ENCODE results near the gene DGKG.
A peak's percentile ranks its signal among the peaks of the same experiment; 100 is the strongest.

The DGKG gene

DNA sequence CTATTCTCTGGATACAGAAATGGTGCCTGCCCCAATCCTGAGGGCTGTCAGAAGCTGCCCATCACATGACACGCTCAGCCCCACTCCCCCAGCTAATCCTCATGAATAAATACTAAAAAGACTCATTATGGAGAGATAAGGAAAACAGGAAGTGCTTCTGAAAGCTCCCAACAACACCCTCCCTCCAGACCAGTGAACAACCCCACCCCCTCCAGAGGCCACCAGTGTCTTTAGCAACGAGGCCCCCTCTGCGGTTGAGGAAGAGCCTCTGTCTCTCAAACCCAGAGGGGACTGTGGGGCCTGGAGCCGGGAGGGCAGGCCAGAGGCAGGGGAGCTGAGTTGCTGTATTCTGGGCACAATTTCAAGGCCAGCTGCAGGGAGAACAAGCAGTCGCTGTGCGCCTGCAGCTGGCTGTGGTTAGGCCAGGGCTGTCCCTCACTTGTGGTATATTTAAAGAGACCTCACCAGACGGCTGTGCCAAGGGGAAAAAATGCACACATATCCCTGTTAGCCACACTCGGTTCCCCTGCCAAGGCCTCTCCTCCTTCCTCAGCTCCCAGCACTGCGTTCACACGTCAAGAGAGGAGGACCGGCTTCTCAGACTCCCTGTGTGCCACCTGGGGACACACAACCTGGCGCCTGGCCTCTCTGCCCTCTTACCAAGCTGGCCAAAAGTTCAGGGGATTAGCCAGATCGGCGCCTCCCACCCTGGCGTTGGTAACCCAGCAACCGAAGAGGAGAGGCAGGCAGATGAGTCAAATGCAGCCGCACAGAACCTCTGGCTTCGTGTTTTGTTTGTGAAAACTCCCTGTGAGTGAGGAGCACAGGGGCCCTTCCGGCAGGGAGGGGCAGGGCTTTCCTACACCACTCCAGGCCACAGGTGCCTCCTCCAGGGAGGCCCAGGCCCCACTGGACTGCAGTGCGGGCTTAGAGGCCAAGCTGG lies 152.0 kb downstream of the DGKG start:
- peak; percentile 86 for DNase-seq (ENCODE audit: low spot score)

DNA sequence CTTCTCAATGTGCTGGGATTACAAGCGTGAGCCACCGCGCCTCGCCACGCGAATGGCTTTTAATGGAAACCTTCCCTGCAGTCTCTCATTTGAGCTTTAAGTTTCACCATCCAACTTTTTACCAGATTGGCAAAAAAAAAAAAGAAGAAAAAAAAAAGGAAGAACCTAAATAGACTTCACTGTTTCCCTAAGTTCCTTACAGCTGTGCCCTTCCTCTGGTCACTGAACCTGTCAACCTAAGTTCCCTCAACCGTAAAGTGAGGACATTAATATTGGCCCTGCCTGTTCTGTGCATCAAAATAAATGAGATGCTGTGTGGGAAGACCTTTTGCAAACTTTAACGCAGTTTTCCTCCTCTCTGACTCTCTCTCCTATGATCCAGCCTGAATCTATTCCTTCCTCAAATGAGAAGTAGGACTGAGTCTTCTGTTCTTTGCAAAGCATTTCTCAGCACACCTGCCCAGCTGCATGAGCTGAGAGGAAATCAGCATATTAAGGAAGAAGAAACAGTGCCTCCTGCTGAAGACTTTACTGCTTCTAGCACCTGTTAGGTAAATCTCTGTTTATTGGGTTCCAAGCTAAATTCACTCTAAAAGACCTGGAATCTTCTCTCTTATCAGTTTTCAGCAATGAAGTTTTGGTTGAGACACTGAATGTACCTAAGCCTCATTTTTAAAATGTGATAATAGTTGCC lies 153.6 kb downstream of the DGKG start:
- DNase-seq (ENCODE audit: low spot score) = no peak

DNA sequence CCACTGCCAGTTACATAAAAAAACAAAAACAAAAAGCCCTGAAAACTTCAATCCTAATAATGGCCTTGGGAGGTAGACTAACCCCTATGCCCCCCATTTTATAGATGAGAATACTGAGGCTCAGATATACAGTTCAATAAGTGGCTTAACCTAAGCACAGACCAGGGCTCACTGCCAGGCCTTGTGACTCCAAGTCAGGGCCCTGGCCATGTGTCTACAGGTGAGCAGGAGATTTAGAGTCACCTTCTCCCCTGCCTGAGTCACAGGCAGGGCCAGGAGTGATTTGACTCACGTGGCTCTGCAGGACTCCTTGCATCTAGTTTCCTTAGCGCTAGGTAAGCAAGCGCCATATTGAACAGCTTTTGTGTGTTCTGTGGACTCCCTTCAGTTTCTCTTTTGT lies 154.5 kb downstream of the DGKG start:
- DNase-seq (ENCODE audit: low spot score) = no peak

DNA sequence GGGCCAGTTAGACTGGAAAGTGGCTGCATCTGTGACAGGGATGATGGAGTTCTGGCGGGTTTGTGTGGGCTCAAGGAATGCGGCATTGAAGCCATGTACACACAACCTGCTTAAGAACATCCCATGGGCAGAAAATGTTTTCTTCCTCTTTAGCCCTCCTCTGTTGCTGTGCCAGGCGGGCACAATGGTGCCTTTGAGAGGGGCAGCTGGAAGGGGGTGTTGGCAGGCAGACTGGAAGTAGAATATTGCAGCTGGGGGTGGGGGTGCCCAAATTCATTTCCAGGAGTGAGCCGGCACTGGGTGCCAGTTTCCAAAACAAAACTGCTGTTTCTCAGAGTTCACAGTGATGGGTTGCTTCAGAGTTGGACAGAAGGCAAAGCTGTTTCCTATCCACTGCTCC lies 161.3 kb downstream of the DGKG start:
- DNase-seq (ENCODE audit: low spot score) = no peak

DNA sequence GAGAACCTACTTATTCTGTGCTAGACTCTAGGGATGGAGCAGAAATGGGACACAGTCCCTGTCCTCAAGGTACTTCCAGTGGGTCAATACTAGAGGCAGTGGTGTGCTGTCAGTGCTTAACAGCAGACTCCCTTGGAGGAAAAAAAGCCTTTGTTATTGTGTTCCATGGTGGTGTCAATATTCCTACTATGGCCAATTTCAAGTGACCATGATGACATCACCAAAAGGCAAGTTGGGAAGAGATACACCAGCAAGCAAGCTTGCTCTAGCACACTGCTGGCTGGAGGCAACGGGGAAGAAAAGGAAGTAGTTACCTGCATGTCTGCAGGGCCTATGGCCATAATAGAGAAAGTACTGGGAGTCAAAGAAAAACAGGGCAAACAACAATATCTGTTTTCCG lies 163.6 kb downstream of the DGKG start:
- DNase-seq (ENCODE audit: low spot score) = no peak

DNA sequence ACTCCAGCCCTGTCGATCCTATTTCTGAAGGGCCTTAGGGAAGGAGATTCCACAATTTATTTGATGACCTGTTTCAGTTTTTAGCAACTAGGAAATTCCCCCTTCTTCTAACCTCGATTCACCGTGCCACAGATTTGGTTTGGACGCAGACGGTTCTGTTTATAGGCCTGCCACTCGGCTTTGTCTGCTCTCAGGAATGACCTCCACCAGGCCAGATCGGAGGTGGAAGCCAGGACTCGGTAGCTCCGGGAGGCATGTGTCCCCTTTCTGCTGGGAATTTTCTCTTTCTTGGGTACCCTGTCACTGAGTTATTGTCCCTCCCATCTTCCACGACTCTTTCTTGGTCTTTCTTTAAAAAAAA lies 167.6 kb downstream of the DGKG start:
- no peak for DNase-seq (ENCODE audit: low spot score)

DNA sequence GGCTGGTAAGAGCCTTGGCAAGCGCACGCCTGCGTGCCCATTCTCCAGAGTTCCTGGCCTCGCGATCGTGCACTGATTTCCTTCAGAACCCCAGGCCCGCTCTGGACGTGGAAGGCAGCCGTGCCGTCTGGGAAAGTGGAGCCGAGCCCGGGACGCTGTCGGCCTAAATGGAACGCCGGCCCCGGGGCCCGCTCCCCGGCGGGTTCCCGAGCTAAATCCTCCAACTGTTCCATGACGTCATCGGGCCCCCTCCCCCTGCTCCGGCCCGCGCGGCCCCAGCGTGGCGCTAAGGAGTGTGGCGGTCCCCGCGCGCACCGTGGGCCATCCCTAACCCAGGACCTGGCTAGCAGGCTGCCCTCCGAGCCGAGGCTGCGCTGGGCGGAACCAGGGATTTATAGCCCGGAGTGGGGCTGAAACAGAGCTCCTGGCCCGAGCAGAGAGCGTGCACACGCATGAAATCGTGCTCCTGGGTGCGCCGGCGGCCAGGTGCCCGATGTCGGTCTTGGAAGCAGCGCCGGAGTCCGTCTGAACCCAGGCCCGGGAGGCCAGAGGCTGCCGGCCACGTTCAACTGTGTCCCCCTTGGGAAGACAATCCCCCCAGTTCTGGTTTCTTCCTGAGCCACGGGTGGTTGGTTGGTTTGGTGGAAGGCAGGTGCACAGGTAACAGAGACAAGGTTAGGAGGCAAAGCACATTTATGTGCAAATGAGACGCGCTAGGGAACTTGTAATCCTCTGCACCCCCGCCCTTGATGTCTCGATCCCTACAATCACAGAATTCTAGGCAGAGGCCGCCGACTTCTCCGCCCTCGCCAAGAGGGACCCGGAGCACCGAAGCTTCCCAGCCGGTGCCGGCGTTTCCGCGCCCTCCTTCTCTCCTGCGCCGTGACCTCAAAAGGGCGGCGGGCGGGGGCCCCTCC lies 168.2 kb downstream of the DGKG start:
- DNase-seq (ENCODE audit: low spot score) = peak; percentile 74

DNA sequence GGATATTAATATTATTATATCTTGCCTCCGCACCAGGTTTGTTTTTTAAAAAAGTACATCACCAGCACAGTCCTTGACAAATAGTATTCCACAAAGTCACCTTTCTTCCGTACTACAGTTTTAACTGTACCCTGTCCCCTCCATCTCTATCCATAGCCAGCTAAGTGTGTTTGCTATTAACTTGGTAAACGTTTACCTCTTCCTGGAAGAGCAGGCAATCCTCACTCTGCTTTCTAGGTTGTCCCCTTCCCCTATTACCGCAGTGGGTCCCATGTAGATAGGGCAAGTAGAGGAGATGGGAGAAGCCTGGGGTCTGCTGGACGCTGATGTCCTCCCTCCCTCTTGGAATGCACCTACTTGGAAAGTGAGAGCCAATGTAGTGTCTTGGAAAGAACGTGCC lies 169.2 kb downstream of the DGKG start:
- no peak for DNase-seq (ENCODE audit: low spot score)

DNA sequence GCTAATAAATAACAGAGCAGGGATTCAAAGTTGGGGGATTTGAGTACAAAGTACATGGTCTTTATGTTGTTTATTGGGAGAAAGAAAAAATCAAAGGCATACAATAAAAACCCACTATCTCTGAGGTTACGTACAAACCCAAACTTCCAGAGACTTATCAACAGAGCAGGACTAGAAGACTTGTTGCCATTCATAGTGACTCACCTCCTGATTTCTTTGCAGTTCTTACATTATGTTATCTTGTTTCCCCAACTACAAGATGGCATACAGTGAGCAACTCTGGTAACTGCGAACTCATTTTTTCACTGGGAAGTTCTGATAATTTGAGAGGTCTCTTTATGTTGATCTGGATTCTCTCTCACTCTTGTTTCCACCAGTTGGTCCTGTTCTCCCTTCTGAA lies 172.5 kb downstream of the DGKG start:
- no peak for DNase-seq (ENCODE audit: low spot score)

DNA sequence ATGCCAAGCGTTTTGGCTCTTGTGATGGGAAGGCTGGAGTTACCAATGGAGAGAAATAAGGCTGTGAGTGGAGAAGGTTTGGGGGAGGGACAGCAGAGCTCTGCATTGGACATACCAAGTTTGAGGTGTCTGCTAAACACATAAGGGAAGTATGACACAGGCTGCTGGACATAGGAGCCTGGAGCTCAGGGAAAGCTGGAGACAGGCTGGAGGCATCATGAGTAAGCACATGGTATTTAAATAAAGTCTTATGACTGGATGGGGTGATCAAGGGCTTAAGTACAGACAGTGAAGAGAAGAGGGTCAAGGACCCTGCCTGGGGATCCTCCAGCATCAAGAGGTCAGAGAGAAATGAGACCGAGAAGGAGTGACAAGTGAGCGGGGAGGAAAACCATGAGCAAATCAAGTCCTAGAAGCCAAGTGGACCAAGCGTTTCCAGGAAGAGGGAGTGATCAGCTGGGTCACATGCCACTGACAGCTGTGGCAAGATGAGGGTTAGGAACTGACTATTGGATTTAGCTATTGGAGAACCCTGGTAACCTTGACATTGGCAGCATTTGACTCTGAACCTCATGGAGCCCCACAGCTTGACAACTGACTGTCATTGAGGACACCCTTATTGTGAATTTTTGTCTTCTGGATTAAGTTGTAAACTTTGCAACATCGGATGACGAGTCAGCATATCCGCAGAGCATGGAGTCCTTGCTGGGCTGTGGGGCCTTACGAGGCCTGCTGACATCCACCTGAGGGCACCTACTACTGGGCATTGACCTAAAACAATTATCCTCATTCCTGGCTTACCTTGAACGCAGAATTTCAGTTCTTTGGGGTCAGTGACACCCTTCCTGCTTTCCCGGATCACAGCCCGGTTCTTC lies 174.4 kb downstream of the DGKG start:
- DNase-seq (ENCODE audit: low spot score) = no peak

DNA sequence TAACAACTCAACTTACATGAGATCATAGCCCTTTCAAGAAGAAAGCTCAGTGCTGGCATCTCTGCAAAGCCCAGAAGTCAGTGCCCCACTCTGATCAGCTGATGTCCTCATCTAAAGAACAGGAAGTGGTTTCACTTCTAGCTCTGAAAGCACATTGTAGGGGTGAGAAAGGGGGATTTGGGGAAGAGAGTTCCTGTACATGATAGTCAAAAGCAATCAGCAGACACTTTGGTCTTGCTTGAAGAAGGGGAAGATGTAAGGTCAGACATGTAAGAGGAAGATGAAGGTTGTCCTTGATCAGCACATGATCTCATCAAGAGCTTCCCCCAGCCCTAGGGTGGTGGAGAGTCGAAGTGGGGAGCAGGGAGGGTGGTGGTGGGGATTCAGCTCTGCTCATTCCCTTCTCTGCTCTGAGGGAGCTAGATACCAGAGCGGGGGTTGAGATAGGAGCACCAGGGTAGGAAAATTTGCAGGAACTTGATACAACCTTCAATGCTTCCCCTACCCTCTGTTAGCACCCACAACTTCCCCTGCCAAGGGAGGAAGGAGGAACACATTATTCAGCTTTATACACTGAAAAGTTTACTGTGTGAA lies 176.7 kb downstream of the DGKG start:
- no peak for DNase-seq (ENCODE audit: low spot score)

DNA sequence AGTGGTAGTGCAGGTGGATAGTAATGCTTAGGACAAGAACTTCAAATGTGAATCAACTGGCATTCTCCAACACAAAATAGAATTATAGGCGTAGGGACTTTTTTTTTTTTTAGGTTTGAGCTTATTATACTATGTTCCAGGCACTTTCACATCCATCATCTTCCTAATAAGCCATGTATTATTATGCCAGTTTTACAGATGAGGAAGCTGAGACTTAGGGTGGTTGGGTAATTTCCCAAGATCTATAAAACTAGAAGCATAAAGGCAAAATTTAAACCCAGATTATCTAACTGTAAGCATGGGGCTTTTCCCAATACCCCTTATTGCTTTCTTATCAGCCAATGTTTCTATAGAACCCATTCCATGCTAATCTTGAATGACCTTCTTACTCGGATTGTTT lies 178.0 kb downstream of the DGKG start:
- no peak for DNase-seq (ENCODE audit: low spot score)

DNA sequence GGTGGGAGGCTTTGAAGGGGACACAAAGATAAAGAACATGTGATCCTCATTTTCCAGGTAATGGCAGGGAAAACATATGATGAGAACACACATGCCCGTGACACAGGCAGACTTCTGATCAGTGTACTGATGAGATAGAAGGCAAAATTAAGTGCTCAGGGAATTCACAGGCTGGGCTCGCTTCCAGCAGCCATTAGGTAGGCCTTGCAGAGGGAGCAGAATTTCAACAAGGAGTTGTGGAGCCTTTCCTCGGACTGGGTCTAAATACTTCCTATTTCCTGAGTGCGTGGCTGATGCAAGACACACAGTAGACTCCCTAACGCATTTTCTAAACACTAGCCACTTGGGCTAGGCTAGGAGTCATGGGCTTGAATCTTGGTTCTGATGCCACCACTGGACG lies 179.2 kb downstream of the DGKG start:
- no peak for DNase-seq (ENCODE audit: low spot score)

DNA sequence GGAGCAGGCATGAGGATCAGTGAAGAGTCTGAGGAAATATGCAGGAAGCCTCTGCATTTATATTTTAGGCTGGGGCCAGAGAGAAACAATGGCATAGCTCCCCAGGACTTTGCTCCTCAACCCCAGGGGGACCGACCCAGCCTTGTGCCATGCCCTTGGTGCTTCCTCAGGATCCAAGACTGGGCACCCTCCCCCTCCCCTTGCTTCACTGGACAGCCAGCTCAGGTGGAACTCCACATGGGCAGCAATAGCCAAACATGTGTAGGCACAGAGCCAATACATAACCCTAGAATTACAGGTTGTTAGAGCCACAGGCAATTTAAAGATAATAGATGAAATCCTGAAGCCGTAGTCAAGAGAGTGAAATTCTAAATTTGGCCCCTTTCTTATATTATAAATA lies 180.1 kb downstream of the DGKG start:
- no peak for DNase-seq (ENCODE audit: low spot score)

DNA sequence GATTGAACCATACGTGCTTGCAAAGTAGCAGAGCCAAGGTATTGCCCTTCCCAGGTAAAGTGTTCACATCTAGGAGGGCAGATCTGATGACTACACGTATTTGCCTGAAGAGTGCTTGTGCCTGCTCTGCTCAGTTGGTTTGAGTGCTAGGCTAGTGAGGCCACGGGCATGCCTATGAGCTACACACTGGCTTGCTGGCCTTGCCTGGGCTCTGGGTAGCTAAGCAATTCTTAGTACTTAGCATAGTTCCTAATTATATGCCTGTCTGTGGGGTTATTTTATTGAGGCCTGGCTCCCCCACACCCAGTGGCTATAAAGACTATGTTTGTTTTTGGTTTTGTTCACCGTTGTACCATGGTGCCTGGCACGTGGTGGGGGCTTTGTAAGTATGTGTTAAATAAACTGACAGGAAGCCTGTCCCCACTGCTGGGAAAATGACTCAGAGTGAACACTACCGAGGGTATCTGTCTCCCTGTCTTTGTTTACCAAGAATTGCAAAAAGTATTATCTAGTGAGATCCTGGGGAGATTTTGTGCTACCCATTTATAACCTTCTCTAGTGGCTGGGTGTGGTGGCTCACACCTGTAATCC lies 181.0 kb downstream of the DGKG start:
- no peak for DNase-seq (ENCODE audit: low spot score)

DNA sequence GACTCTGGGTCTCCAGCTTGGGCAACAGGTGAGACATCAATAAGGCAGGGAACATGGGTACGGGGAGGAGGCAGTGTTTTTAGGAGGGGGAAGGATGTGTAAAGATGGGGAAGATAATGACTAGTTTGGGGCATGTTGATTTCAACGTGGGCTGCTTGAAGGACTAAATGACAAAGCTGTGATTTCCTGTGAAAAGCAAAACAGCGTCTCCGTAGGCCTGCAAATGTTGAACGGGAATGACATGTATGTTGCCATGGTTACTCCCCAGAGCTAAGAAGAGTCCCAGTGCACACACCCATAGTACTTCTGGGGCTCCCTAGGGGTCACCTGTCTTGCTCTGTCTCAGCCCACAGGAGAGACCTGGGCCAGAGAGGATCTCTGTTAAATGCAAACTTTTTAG lies 181.9 kb downstream of the DGKG start:
- DNase-seq (ENCODE audit: low spot score) = no peak

DNA sequence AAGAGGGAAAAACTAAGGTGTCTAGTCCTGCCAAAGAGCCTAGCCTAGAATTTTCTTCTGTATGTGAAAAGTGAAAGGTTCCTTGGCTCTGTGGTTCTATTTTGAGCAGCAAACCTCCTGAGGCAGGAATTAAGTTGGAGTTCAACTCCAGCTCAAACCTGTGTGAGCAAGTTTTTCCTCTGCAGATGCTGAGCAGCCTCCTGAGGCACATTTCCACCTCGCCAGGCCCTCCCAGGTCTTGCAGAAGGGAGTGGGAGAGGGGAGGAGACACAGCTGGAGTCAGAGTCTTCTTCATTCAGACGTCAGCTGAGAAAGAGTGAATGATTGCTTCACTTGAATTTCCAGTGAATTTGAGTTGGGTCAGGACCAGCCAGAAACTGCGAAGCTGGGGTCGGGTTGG lies 183.6 kb downstream of the DGKG start:
- no peak for DNase-seq (ENCODE audit: low spot score)

DNA sequence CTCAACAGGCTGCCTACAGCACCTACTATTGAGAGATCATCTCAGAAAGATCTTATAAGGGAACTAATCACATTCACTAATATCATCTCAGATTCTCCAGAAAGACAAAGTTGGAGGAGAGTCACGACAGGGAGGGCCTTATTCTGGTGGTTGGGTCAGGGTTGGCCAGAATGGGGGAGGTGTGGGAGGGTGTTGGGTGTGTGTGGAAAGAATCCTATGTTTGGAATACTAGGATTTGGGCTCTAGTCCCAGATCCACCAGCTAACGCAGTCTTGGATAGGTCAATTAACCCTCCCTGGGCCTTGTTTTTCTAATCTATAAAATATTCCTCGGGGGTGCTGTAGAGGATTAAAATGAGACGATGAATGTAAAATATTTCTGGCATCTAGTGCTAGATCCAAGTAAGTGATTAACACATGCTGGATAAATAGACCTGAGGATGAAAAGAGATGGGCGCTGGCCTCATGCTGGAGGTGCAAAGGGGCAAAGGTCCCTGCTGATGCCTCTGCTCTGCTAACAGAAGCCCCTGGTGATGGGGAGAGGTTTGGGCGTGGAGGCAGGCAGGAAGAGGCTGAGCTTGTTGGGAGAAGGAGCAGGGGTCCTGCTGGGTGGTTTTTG lies 185.6 kb downstream of the DGKG start:
- DNase-seq (ENCODE audit: low spot score) = no peak

DNA sequence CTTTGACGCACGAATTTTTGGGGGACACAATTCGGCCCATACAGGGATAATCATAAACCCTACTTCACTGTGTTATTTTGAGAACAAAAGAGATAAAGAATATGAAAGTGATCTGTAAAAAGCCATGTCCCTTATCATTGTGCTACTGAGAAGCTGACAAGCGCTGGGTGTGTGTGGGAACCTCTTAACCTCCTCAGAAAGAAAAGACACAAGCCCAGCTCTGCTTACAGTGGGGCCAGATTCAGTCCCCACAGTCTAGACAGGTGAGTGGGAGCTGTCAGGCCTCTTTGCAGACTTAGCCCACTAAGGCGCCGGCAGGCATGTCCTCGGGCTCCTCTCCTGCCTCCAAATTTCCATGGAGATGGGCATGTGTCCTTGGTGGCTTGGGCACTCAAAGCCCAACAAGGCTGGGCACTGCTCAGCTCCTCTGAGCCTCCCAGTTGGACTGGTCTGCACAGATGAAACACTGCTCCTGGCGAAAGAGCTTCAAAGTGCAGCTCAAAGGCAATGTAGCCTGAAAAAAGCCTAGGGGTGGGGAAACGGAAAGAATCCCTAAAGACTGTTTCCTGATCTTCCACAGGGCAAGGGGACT lies 188.7 kb downstream of the DGKG start:
- no peak for DNase-seq (ENCODE audit: low spot score)

DNA sequence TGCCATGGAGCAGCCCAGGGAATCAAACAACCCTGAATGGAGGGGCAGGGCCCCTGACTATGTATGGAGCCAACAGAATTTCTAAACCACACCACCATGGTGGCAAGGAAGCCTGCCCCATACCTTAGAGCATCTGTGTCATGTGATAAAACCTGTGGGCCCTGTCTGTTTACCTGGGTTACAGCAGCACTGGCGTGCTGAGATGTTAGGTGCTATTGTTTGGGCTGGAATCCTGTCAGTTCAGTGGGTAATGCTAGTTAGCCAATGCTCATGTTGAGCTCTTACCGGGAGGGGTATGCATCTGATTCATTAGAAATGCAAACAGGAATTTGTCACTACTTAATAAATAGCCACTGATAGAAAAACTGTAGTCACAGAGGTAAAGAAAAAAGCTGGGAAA lies 189.7 kb downstream of the DGKG start:
- no peak for DNase-seq (ENCODE audit: low spot score)

Measured in ecto neural progenitor cell (in vitro differentiated cells).